Lower lobe of right lung (tissue), 2 donors: ENCODE results near the gene BCAT1. TPM values are rescaled to one million over a fixed set of nuclear protein-coding genes. Genes with fewer than 3 reads are reported as not detected.
"Not testable (repeated sequence)": the region's sequence is repeated elsewhere in the genome, so short reads cannot be mapped to it uniquely, and the experiment has no call there.

Source experiments
- ATAC-seq, 2 donors: fragments of 200-7000 bp; cut with Tn5 transposase; one replicate each; pipeline ENCODE4 v1.9.1; 2020 to 2022; ENCODE audit warnings: mild to moderate bottlenecking in 2 of 2, moderate library complexity in 2 of 2
- DNase-seq: peaks from one replicate; pipeline ENCODE4 v3.0.0-alpha.2; 2020
- H3K27ac ChIP-seq: fragments of 200-600 bp; one replicate; pipeline ENCODE4 v1.8.0; 2022
- H3K27me3 ChIP-seq: fragments of 200-600 bp; one replicate; pipeline ENCODE4 v1.8.0; 2022; ENCODE audit warnings: low read depth
- H3K36me3 ChIP-seq: fragments of 200-600 bp; one replicate; pipeline ENCODE4 v1.8.0; 2022; ENCODE audit warnings: mild to moderate bottlenecking
- H3K4me1 ChIP-seq: fragments of 200-600 bp; one replicate; pipeline ENCODE4 v1.8.0; 2022
- H3K4me3 ChIP-seq: fragments of 200-600 bp; one replicate; pipeline ENCODE4 v1.8.0; 2022; ENCODE audit warnings: mild to moderate bottlenecking
- H3K9me3 ChIP-seq: fragments of 200-600 bp; one replicate; pipeline ENCODE4 v1.8.0; 2022
- intact Hi-C: fragments of 100-400 bp; cut with DNase I; formaldehyde crosslinking; loops from one replicate; pipeline ENCODE4 v1.11.0; 2022
- total RNA-seq: library from RNA; stranded (reverse); fragmentation: NEBNext Ultra II Directional; extraction: Animal tissue kit (Norgen Biotek cat#: 25700); gene quantifications from one replicate; pipeline ENCODE4 v1.2.1, GENCODE V29; 2021
- TF ChIP-seq, protein P1 (sequence below): fragments of 200-600 bp; IDR thresholded peaks from one replicate; pipeline ENCODE4 v1.8.0; 2022; ENCODE audit warnings: antibody characterized with exemption, mild to moderate bottlenecking
- donor health status: DM: no; HTN: yes; CAD: no; lungs with severe emphysema.

The BCAT1 gene
- total RNA-seq, 1 donor from 2014 or later: 50.6 TPM

GRCh38 chr12:24944601-24944975 lies 4.3 kb downstream of the BCAT1 start:
- TF ChIP-seq, protein P1, sequence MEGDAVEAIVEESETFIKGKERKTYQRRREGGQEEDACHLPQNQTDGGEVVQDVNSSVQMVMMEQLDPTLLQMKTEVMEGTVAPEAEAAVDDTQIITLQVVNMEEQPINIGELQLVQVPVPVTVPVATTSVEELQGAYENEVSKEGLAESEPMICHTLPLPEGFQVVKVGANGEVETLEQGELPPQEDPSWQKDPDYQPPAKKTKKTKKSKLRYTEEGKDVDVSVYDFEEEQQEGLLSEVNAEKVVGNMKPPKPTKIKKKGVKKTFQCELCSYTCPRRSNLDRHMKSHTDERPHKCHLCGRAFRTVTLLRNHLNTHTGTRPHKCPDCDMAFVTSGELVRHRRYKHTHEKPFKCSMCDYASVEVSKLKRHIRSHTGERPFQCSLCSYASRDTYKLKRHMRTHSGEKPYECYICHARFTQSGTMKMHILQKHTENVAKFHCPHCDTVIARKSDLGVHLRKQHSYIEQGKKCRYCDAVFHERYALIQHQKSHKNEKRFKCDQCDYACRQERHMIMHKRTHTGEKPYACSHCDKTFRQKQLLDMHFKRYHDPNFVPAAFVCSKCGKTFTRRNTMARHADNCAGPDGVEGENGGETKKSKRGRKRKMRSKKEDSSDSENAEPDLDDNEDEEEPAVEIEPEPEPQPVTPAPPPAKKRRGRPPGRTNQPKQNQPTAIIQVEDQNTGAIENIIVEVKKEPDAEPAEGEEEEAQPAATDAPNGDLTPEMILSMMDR: no peak
- H3K4me3 ChIP-seq: no peak overlapping the region
- peaks cover 16% of the 10 kb centered on the region for H3K4me1 ChIP-seq
- ATAC-seq (no peak), DNase-seq (no peak)
- H3K36me3 ChIP-seq: no peaks in the 10 kb centered on the region
- H3K27ac ChIP-seq: no peak overlapping the region
- intact Hi-C loops: no loop called here
- H3K9me3 ChIP-seq: no peaks in the 10 kb centered on the region
- no peaks in the 10 kb centered on the region for H3K27me3 ChIP-seq

DNA sequence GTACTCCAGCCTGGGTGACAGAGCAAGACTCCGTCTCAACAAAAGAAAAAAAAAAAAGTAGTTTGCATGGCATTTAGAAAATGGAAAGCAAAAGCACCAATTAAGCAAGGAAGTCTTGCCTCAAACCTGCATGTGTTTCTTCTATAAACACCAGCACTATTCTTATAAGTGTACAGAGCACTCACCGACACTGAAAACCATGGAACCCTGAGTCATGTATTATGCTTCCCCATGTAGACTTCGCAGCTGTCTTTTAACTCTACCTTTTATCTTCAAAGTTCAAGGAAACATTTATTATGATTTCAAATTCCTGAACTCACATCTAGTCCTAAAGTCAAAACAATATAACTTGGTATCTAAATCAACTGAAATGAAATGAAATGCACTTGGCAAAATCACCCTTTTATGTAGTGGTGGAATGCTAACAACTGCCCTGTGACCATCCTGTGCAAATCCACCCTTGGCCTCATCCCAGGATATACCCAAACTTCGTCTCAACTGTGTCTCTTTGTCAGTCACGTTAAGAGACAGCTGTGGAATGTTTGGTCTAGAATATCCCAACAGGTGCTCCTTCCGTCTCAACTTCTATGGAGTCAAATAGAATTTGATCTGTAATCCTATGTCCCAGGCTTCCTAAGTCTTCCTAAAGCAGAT lies 4.8 kb downstream of the BCAT1 start:
- ATAC-seq (no peak), DNase-seq (no peak)
- no peaks in the 10 kb centered on the region for H3K36me3 ChIP-seq
- intact Hi-C loops: no loop called here
- no peaks in the 10 kb centered on the region for H3K27me3 ChIP-seq
- H3K4me3 ChIP-seq: no peak overlapping the region
- TF ChIP-seq, protein P1: no peak
- H3K4me1 ChIP-seq: peaks cover 12% of the 10 kb centered on the region
- no peak overlapping the region for H3K27ac ChIP-seq
- H3K9me3 ChIP-seq: no peaks in the 10 kb centered on the region

- peak; percentile 70 to 92 for ATAC-seq
- intact Hi-C loops: no loop called here
- TF ChIP-seq, protein P1: no peak
These were observed 8.7 kb downstream of the BCAT1 start for GRCh38 chr12:24940157-24940556.

DNA sequence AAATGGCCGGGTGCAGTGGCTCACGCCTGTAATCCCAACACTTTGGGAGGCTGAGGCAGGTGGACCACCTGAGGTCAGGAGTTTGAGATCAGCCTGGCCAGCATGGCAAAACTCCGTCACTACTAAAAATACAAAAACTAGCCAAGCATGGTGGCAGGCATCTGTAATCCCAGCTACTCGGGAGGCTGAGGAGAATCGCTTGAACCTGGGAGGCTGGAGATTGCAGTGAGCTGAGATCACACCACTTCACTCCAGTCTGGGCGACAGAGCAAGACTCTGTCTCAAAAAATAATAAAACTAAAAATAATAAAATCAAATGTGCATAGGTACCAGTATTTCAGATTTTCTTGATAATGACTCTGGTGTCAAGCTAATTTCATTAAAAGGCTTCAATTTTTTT lies 9.3 kb downstream of the BCAT1 start:
- intact Hi-C loops, H3K9me3 ChIP-seq, H3K27me3 ChIP-seq, H3K4me3 ChIP-seq, H3K4me1 ChIP-seq, DNase-seq, H3K36me3 ChIP-seq: not testable (repeated sequence)
- H3K27ac ChIP-seq: peak overlapping the region; percentile 8
- peak in 1 of 2 donors; percentile 62 for ATAC-seq

More at GRCh38 chr12:24940157-24940556, 8.7 kb downstream of the BCAT1 start:
- DNase-seq: no peak
- Histone ChIP-seq H3K27me3 (no peaks in the 10 kb centered on the region), H3K4me1 (no peaks in the 10 kb centered on the region), H3K9me3 (no peaks in the 10 kb centered on the region), H3K4me3 (no peak overlapping the region), H3K36me3 (no peaks in the 10 kb centered on the region), H3K27ac (peak overlapping the region; percentile 8)

DNA sequence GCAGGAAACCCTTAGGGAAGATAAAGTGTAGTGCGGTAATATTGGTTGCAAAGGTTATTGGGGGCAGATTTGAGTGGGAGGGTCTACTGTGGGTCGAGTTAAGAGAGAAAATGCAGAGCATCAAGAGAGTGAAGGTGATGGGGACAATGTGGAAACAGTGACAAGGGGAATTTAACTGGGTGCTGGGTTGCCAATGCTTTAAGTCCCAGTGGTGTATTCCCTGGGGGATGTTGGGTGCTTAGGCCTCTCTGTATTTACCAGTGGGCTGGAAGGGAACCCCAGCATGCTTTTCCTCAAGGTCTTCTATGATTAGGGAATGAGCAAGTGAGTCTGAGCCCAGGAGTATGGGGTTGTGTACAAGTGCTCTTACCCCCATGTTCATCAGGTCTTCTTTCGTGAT lies 10.6 kb downstream of the BCAT1 start:
- Histone ChIP-seq H3K27ac (no peak overlapping the region), H3K27me3 (no peaks in the 10 kb centered on the region), H3K9me3 (no peaks in the 10 kb centered on the region), H3K4me3 (no peak overlapping the region), H3K4me1 (no peaks in the 10 kb centered on the region), H3K36me3 (no peaks in the 10 kb centered on the region)
- TF ChIP-seq, protein P1: no peak
- intact Hi-C loops: no loop called here
- DNase-seq: no peak
- ATAC-seq: no peak

- DNase-seq: no peak
- Histone ChIP-seq H3K27me3 (no peaks in the 10 kb centered on the region), H3K4me1 (no peaks in the 10 kb centered on the region), H3K9me3 (no peaks in the 10 kb centered on the region), H3K36me3 (no peaks in the 10 kb centered on the region), H3K27ac (no peak overlapping the region), H3K4me3 (no peak overlapping the region)
- peak in 1 of 2 donors; percentile 44 for ATAC-seq
- TF ChIP-seq, protein P1: no peak
- intact Hi-C loops: no loop called here
These were observed 11.2 kb downstream of the BCAT1 start for GRCh38 chr12:24937553-24938244.
